Lung (tissue), 12 donors: ENCODE data around the gene OPHN1. TPM values are rescaled to one million over a fixed set of nuclear protein-coding genes. Genes with fewer than 3 reads are reported as not detected.

Experiments used
- ATAC-seq: fragments of 200-7000 bp; cut with Tn5 transposase; one replicate; pipeline ENCODE4 v1.9.1; 2020; ENCODE audit warnings: moderate number of reproducible peaks; ENCODE audit not compliant: insufficient read depth, low FRiP score
- DNase-seq, 3 donors: peaks; one replicate each; pipeline ENCODE4 v3.0.0-alpha.2; 2013 to 2017
- H3K27ac ChIP-seq, 2 donors: one replicate each; pipeline ENCODE4 v1.5.1; 2013; ENCODE audit warnings: mild to moderate bottlenecking in 2 of 2, moderate library complexity in 2 of 2, control low read depth in 1 of 2, inconsistent platforms in 1 of 2, low read depth in 1 of 2, low read length in 1 of 2
- H3K27me3 ChIP-seq, 3 donors: one replicate each; pipeline ENCODE4 v1.5.1; 2013; ENCODE audit warnings: low read length in 2 of 3; ENCODE audit not compliant: control insufficient read depth in 3 of 3, insufficient read depth in 3 of 3
- H3K36me3 ChIP-seq, 4 donors: one replicate each; pipeline ENCODE4 v1.5.1; 2013; ENCODE audit warnings: low read length in 4 of 4, mild to moderate bottlenecking in 1 of 4, moderate library complexity in 1 of 4; ENCODE audit not compliant: control insufficient read depth in 4 of 4, insufficient read depth in 4 of 4
- H3K4me1 ChIP-seq, 5 donors: one replicate each; pipeline ENCODE4 v1.5.1; 2013; ENCODE audit warnings: low read length in 5 of 5, mild to moderate bottlenecking in 2 of 5, moderate library complexity in 1 of 5; ENCODE audit not compliant: control insufficient read depth in 5 of 5, insufficient read depth in 5 of 5
- H3K4me3 ChIP-seq: one replicate; pipeline ENCODE4 v1.5.1; 2013; ENCODE audit warnings: mild to moderate bottlenecking, control low read depth, moderate library complexity
- H3K9ac ChIP-seq, 2 donors: one replicate each; pipeline ENCODE4 v1.5.1; 2013; ENCODE audit warnings: low read length in 2 of 2, control low read depth in 1 of 2; ENCODE audit not compliant: insufficient read depth in 1 of 2
- H3K9me3 ChIP-seq, 4 donors: one replicate each; pipeline ENCODE4 v1.5.1; 2013; ENCODE audit warnings: low read length in 3 of 4, mild to moderate bottlenecking in 1 of 4, moderate library complexity in 1 of 4; ENCODE audit not compliant: control insufficient read depth in 4 of 4, insufficient read depth in 3 of 4
- CTCF ChIP-seq: IDR thresholded peaks from 2 replicates; pipeline ENCODE4 v1.5.1; 2012; ENCODE audit warnings: mild to moderate bottlenecking; ENCODE audit errors: control extremely low read depth, extremely low read depth
- WGBS, 2 donors: extraction: QIAGEN DNeasy Blood & Tissue Kit; methylation state at CpG; one replicate each; pipeline ENCODE4 v1.1.7; 2013; 5-methylcytosine and 5-hydroxymethylcytosine counted together
- polyA plus RNA-seq, 2 donors: library from polyadenylated mRNA; stranded (reverse); fragments of 200-250 nt; gene quantifications; one replicate each; pipeline ENCODE4 v1.2.1, GENCODE V29; 2013
- total RNA-seq, 2 donors: library from RNA; depleted of rRNA in 1 of 2; stranded (reverse); fragments of >200 nt in 1 of 2; gene quantifications; one replicate each; pipeline ENCODE4 v1.2.1, GENCODE V29; 2014 to 2021
- donor health status: control.
- donor health status: control.
- donor health status: Bipolar disorder and iron deficiency.
- donor health status: healthy.
- donor health status: DM: yes; HTN: yes; CAD: no.

Gene OPHN1
- total and polyA plus RNA-seq, 4 donors, result 1.1 to 22.0 (median 6.8) TPM

- Histone ChIP-seq H3K9ac (no peak overlapping the region), H3K27me3 (peaks cover 0 to 2% (median 0%) of the 10 kb centered on the region in 3 donors), H3K4me3 (no peak overlapping the region), H3K36me3 (peaks cover 0 to 3% (median 0%) of the 10 kb centered on the region in 4 donors), H3K9me3 (no peaks in the 10 kb centered on the region), H3K27ac (no peak overlapping the region), H3K4me1 (no peaks in the 10 kb centered on the region)
- DNase-seq, result no peak
- no peak for TF ChIP-seq CTCF
- WGBS, 2 donors, result 66 to 93% methylated on average over 2 of the region's 2 CpGs
- ATAC-seq, result no peak
Observed at GRCh38 chrX:68193786-68194185, 239.5 kb downstream of the OPHN1 start.

- no peak overlapping the region for H3K9ac ChIP-seq
- H3K36me3 ChIP-seq, result peaks cover 0 to 3% (median 0%) of the 10 kb centered on the region in 4 donors
- no peak for TF ChIP-seq CTCF
- H3K4me3 ChIP-seq, result no peak overlapping the region
- no peak overlapping the region for H3K27ac ChIP-seq
- H3K9me3 ChIP-seq, result no peaks in the 10 kb centered on the region
- WGBS, 2 donors, result 33 to 40% methylated on average over 3 of the region's 3 CpGs
- ATAC-seq (no peak), DNase-seq (peak in 1 of 3 donors; percentile 5)
- no peaks in the 10 kb centered on the region for H3K4me1 ChIP-seq
- peaks cover 0 to 2% (median 0%) of the 10 kb centered on the region in 3 donors for H3K27me3 ChIP-seq
Observed at GRCh38 chrX:68193234-68193633, 240.1 kb downstream of the OPHN1 start.

GRCh38 chrX:68190799-68191198 is 242.5 kb downstream of the OPHN1 start:
- WGBS, 2 donors, result 58 to 87% methylated on average over 2 of the region's 2 CpGs
- peaks cover 0 to 2% (median 0%) of the 10 kb centered on the region in 5 donors for H3K4me1 ChIP-seq
- no peak for DNase-seq
- peaks cover 0 to 2% (median 0%) of the 10 kb centered on the region in 3 donors for H3K27me3 ChIP-seq
- no peaks in the 10 kb centered on the region for H3K9me3 ChIP-seq
- no peak overlapping the region for H3K4me3 ChIP-seq
- TF ChIP-seq CTCF, result no peak
- no peak overlapping the region for H3K27ac ChIP-seq
- ATAC-seq, result no peak
- H3K36me3 ChIP-seq, result peaks cover 0 to 3% (median 0%) of the 10 kb centered on the region in 4 donors
- no peak overlapping the region for H3K9ac ChIP-seq
